ENCODE data around the gene HS3ST6.
"Not testable (repeated sequence)": the region's sequence is repeated elsewhere in the genome, so short reads cannot be mapped to it uniquely, and the experiment has no call there.

HS3ST6 gene

DNA sequence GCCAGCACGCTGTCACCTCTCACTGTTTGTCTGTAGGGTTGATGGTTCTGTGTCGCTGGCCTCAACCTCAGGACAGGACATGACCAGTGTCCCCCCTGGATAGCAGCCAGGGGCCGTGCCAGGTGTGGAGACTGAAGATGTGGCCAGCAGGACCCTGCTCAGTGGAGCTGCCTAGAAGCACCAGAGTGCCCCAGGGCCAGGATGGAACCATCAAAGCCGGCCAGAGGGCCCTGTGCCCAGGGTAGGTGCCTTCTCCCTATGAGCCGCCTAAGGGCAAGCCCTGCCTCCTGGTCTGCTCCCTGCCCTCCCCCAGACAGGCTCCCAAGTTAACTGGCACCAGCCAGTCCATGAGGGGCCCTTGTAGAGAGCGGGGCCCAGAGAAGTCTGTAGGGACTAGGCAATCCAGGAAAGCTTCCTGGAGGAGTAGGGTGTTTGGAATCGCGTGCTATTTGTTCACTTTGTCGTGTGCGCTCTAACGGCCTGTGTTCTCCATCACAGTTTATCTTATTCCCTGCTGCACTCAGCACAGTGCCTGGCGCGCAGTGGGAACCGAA is 40.6 kb upstream of the HS3ST6 start:
- H3K4me3 ChIP-seq (ENCODE audit: low read length) = peak overlapping the region; percentile 57
- H3K27me3 ChIP-seq (ENCODE audit: control insufficient read depth, insufficient read depth, low read length) = no peaks in the 10 kb centered on the region
- peak overlapping the region; percentile 89 for H3K27ac ChIP-seq (ENCODE audit: low read depth, low read length)
- H3K9ac ChIP-seq (ENCODE audit: low read length) = peak overlapping the region; percentile 4
- peaks cover 13% of the 10 kb centered on the region for H3K4me1 ChIP-seq (ENCODE audit: control insufficient read depth, insufficient read depth, low read length)
- peaks cover 15% of the 10 kb centered on the region for H3K36me3 ChIP-seq (ENCODE audit: control insufficient read depth, insufficient read depth, low read length)

GRCh38 chr16:1958143-1958491 is 39.9 kb upstream of the HS3ST6 start:
- H3K4me1 ChIP-seq (ENCODE audit: control insufficient read depth, insufficient read depth, low read length) = peaks cover 10% of the 10 kb centered on the region
- H3K9ac ChIP-seq (ENCODE audit: low read length); H3K4me3 ChIP-seq (ENCODE audit: low read length); H3K27me3 ChIP-seq (ENCODE audit: control insufficient read depth, insufficient read depth, low read length); H3K36me3 ChIP-seq (ENCODE audit: control insufficient read depth, insufficient read depth, low read length); H3K27ac ChIP-seq (ENCODE audit: low read depth, low read length): not testable (repeated sequence)

- not testable (repeated sequence) for H3K27ac ChIP-seq (ENCODE audit: low read depth, low read length); H3K4me3 ChIP-seq (ENCODE audit: low read length); H3K27me3 ChIP-seq (ENCODE audit: control insufficient read depth, insufficient read depth, low read length); H3K9ac ChIP-seq (ENCODE audit: low read length); H3K36me3 ChIP-seq (ENCODE audit: control insufficient read depth, insufficient read depth, low read length)
- peaks cover 10% of the 10 kb centered on the region for H3K4me1 ChIP-seq (ENCODE audit: control insufficient read depth, insufficient read depth, low read length)
These were observed 39.4 kb upstream of the HS3ST6 start for GRCh38 chr16:1957434-1958142.

DNA sequence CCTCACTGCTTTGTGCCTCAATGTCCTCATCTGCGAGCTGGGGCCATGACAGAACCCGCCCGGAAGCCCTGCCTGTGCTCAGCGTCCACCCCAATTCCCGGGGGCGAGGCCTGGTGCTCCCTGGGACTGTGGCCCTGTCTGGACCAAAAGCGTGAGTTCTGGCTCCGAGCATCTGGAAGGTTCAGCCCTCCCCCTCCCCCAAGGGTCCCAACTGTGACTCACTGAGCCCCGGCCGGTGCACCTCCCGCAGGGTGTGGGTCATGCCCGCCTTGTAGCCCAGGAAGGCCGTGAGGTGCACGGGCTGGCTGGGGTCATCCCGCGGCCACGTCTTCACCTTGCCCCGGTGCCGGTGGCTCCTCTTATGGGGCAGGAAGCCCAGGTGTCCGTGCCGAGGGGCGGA is 35.5 kb upstream of the HS3ST6 start:
- Histone ChIP-seq H3K9ac (ENCODE audit: low read length) (no peak overlapping the region), H3K36me3 (ENCODE audit: control insufficient read depth, insufficient read depth, low read length) (no peaks in the 10 kb centered on the region), H3K27ac (ENCODE audit: low read depth, low read length) (no peak overlapping the region)

DNA sequence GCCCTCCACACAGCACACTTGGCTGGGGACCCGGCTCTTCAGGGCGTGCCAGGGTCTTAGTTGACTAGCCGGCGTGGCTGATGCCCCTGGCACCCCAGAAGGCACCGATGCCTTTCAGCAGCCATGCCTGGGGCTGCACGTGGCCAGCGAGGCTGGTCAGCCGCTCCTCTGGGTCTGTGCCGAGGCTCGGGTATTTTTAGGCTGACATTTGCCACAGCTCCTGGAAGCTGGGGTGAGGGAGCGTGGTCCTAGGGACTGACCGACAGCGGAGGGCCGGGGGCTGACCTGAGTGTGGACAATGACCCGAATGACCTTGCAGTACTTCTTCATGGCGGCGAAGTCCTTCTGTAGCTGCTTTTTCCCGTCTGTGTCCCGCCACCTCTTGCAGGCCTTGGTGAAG is 32.3 kb upstream of the HS3ST6 start:
- Histone ChIP-seq H3K4me3 (ENCODE audit: low read length) (no peak overlapping the region), H3K27ac (ENCODE audit: low read depth, low read length) (no peak overlapping the region), H3K4me1 (ENCODE audit: control insufficient read depth, insufficient read depth, low read length) (no peaks in the 10 kb centered on the region)

More for the DNA sequence above, 35.5 kb upstream of the HS3ST6 start:
- Histone ChIP-seq H3K4me1 (ENCODE audit: control insufficient read depth, insufficient read depth, low read length) (peaks cover under 1% of the 10 kb centered on the region), H3K4me3 (ENCODE audit: low read length) (no peak overlapping the region), H3K27me3 (ENCODE audit: control insufficient read depth, insufficient read depth, low read length) (no peaks in the 10 kb centered on the region)

DNA sequence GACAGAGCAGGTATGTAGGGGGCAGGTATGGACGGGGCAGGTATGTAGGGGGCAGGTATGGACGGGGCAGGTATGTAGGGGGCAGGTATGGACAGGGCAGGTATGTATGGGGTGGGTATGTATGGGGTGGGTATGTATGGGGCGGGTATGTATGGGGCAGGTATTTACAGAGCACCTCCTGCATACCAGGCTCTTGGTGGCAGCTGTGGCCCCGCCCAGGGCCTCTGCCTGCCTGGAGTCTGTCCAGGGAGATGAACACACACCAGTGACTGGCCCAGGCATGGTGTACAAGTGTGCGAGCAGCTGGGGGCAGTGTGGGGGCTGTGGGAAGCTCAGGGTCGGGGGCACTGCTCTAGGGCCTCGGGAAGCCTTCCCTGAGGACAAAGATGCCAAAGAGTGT is 31.8 kb upstream of the HS3ST6 start:
- no peaks in the 10 kb centered on the region for H3K36me3 ChIP-seq (ENCODE audit: control insufficient read depth, insufficient read depth, low read length)
- H3K4me1 ChIP-seq (ENCODE audit: control insufficient read depth, insufficient read depth, low read length) = no peaks in the 10 kb centered on the region
- no peaks in the 10 kb centered on the region for H3K27me3 ChIP-seq (ENCODE audit: control insufficient read depth, insufficient read depth, low read length)
- no peak overlapping the region for H3K4me3 ChIP-seq (ENCODE audit: low read length)
- H3K27ac ChIP-seq (ENCODE audit: low read depth, low read length) = no peak overlapping the region
- H3K9ac ChIP-seq (ENCODE audit: low read length) = no peak overlapping the region

More for the DNA sequence above, 32.3 kb upstream of the HS3ST6 start:
- H3K27me3 ChIP-seq (ENCODE audit: control insufficient read depth, insufficient read depth, low read length) = no peaks in the 10 kb centered on the region
- no peak overlapping the region for H3K9ac ChIP-seq (ENCODE audit: low read length)
- no peaks in the 10 kb centered on the region for H3K36me3 ChIP-seq (ENCODE audit: control insufficient read depth, insufficient read depth, low read length)

DNA sequence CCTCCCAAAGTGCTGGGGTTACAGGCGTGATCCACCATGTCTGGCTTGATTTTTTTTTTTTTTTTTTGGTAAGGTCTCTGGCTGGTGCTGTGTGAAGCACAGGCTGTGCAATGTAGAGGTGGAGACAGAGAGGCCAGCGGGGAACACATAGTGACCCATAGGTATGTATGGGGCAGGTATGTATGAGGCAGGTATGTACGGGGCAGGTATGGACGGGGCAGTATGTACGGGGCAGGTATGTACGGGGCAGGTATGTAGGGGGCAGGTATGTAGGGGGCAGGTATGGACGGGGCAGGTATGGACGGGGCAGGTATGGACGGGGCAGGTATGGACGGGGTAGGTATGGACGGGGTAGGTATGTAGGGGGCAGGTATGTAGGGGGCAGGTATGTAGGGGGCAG is 31.3 kb upstream of the HS3ST6 start:
- Histone ChIP-seq H3K27ac (ENCODE audit: low read depth, low read length) (no peak overlapping the region), H3K4me1 (ENCODE audit: control insufficient read depth, insufficient read depth, low read length) (no peaks in the 10 kb centered on the region), H3K9ac (ENCODE audit: low read length) (no peak overlapping the region), H3K4me3 (ENCODE audit: low read length) (no peak overlapping the region), H3K27me3 (ENCODE audit: control insufficient read depth, insufficient read depth, low read length) (no peaks in the 10 kb centered on the region), H3K36me3 (ENCODE audit: control insufficient read depth, insufficient read depth, low read length) (no peaks in the 10 kb centered on the region)

GRCh38 chr16:1947369-1947670 is 29.1 kb upstream of the HS3ST6 start:
- H3K4me3 ChIP-seq (ENCODE audit: low read length) = no peak overlapping the region
- H3K36me3 ChIP-seq (ENCODE audit: control insufficient read depth, insufficient read depth, low read length) = no peaks in the 10 kb centered on the region
- no peak overlapping the region for H3K27ac ChIP-seq (ENCODE audit: low read depth, low read length)
- peaks cover 5% of the 10 kb centered on the region for H3K4me1 ChIP-seq (ENCODE audit: control insufficient read depth, insufficient read depth, low read length)
- no peak overlapping the region for H3K9ac ChIP-seq (ENCODE audit: low read length)
- H3K27me3 ChIP-seq (ENCODE audit: control insufficient read depth, insufficient read depth, low read length) = no peaks in the 10 kb centered on the region

GRCh38 chr16:1946495-1947368 is 28.5 kb upstream of the HS3ST6 start:
- Histone ChIP-seq H3K4me1 (ENCODE audit: control insufficient read depth, insufficient read depth, low read length) (peaks cover 11% of the 10 kb centered on the region), H3K9ac (ENCODE audit: low read length) (no peak overlapping the region), H3K27me3 (ENCODE audit: control insufficient read depth, insufficient read depth, low read length) (no peaks in the 10 kb centered on the region), H3K27ac (ENCODE audit: low read depth, low read length) (no peak overlapping the region), H3K4me3 (ENCODE audit: low read length) (no peak overlapping the region), H3K36me3 (ENCODE audit: control insufficient read depth, insufficient read depth, low read length) (no peaks in the 10 kb centered on the region)

GRCh38 chr16:1945559-1946391 is 27.6 kb upstream of the HS3ST6 start:
- no peak overlapping the region for H3K9ac ChIP-seq (ENCODE audit: low read length)
- peaks cover 11% of the 10 kb centered on the region for H3K4me1 ChIP-seq (ENCODE audit: control insufficient read depth, insufficient read depth, low read length)

GRCh38 chr16:1944612-1945199 is 26.5 kb upstream of the HS3ST6 start:
- Histone ChIP-seq H3K9ac (ENCODE audit: low read length) (no peak overlapping the region), H3K27ac (ENCODE audit: low read depth, low read length) (no peak overlapping the region), H3K4me1 (ENCODE audit: control insufficient read depth, insufficient read depth, low read length) (peaks cover 11% of the 10 kb centered on the region), H3K27me3 (ENCODE audit: control insufficient read depth, insufficient read depth, low read length) (no peaks in the 10 kb centered on the region), H3K36me3 (ENCODE audit: control insufficient read depth, insufficient read depth, low read length) (no peaks in the 10 kb centered on the region), H3K4me3 (ENCODE audit: low read length) (no peak overlapping the region)

More at GRCh38 chr16:1945559-1946391, 27.6 kb upstream of the HS3ST6 start:
- Histone ChIP-seq H3K4me3 (ENCODE audit: low read length) (no peak overlapping the region), H3K27me3 (ENCODE audit: control insufficient read depth, insufficient read depth, low read length) (no peaks in the 10 kb centered on the region), H3K36me3 (ENCODE audit: control insufficient read depth, insufficient read depth, low read length) (no peaks in the 10 kb centered on the region), H3K27ac (ENCODE audit: low read depth, low read length) (no peak overlapping the region)
